ENCODE measurements around the gene RFK. TPM values are rescaled to one million over a fixed set of nuclear protein-coding genes. Genes with fewer than 3 reads are reported as not detected.

The RFK gene
- total and polyA plus RNA-seq, 9 of the 15 experiments (the other 6 are each of a cell fraction or from before 2014, with no cell fraction given), result 3.8 to 51.1 (median 14.8) TPM

GRCh38 chr9:76374783-76375559, 19.3 kb downstream of the RFK start (continued):
- TF ChIP-seq ZFP91 (CRISPR knock-in tag; IDR thresholded peaks at IDR 0.05), result no peak
- no peak for TF ChIP-seq TCF3 (CRISPR knock-in tag; IDR thresholded peaks at IDR 0.05)
- no peak for TF ChIP-seq PML (IDR thresholded peaks at IDR 0.05; ENCODE audit: low read length)
- peak in 1 of 2 experiments; percentile 79; a peak in 2 of 4 replicates for TF ChIP-seq FOXA3 (CRISPR knock-in tag; conservative IDR thresholded peaks at IDR 0.05 in 1 of 2, IDR thresholded peaks at IDR 0.05 in 1 of 2)
- TF ChIP-seq ETV5 (CRISPR knock-in tag; IDR thresholded peaks at IDR 0.05; ENCODE audit: low read depth), result no peak
- TF ChIP-seq NR2C2 (CRISPR knock-in tag; IDR thresholded peaks at IDR 0.05), result no peak
- peak; percentile 41; the same call in 1 of the 2 replicates for TF ChIP-seq NR2C2 (tag; IDR thresholded peaks at IDR 0.05)
- TF ChIP-seq SAP30 (IDR thresholded peaks at IDR 0.05; ENCODE audit: borderline replicate concordance, insufficient read depth, low read depth, low read length, poor library complexity, severe bottlenecking), result no peak
- TF ChIP-seq EP300 (IDR thresholded peaks at IDR 0.05; ENCODE audit: low read length), result peak; percentile 15; the same call in 1 of the 2 replicates
- no peak for TF ChIP-seq NKRF (IDR thresholded peaks at IDR 0.05; ENCODE audit: borderline replicate concordance)
- 0 out of 2 replicates have a peak, but pooled peaks have one; percentile 8 for TF ChIP-seq JUN (IDR thresholded peaks at IDR 0.05; ENCODE audit: borderline replicate concordance, low read depth, low read length)
- no peak for TF ChIP-seq JUN (CRISPR knock-in tag; IDR thresholded peaks at IDR 0.05; ENCODE audit: borderline replicate concordance)
- TF ChIP-seq TRIM28 (IDR thresholded peaks at IDR 0.05), result no peak
- no peak for TF ChIP-seq KDM5B (IDR thresholded peaks at IDR 0.05; ENCODE audit: insufficient replicate concordance, low read depth, low read length)
- no peak for TF ChIP-seq E2F1 (CRISPR knock-in tag; IDR thresholded peaks at IDR 0.05)
- TF ChIP-seq HCFC1 (IDR thresholded peaks at IDR 0.05; ENCODE audit: low read depth, low read length), result no peak
- no peak for TF ChIP-seq DPF2 (IDR thresholded peaks at IDR 0.05)
- TF ChIP-seq ZBTB7A (IDR thresholded peaks at IDR 0.05; ENCODE audit: borderline replicate concordance, control insufficient read depth, low read depth, low read length), result no peak
- TF ChIP-seq MECOM (CRISPR knock-in tag; IDR thresholded peaks at IDR 0.05), result no peak
- no peak for TF ChIP-seq ZBTB1 (CRISPR knock-in tag; IDR thresholded peaks at IDR 0.05; ENCODE audit: borderline replicate concordance, low read depth)
- TF ChIP-seq GATAD2A (IDR thresholded peaks at IDR 0.05), result 0 out of 2 replicates have a peak, but pooled peaks have one; percentile 27
- no peak for TF ChIP-seq FOSL1 (tag; conservative IDR thresholded peaks at IDR 0.05)
- TF ChIP-seq SPI1 (IDR thresholded peaks at IDR 0.05; ENCODE audit: borderline replicate concordance, low read depth, low read length), result peak; percentile 61; the same call in 1 of the 2 replicates
